Mesothelial cell of epicardium (in vitro differentiated cells): ENCODE results near the gene RPL22. TPM values are rescaled to one million over a fixed set of nuclear protein-coding genes. Genes with fewer than 3 reads are reported as not detected.
A peak's percentile ranks its signal among the peaks of the same experiment; 100 is the strongest.

Experiments used
- DNase-seq, 2 experiments: peaks; one replicate each; pipeline ENCODE4 v3.0.0; 2021; ENCODE audit warnings: low spot score in 2 of 2; ENCODE audit not compliant: unreplicated experiment in 2 of 2
- H3K27ac Mint-ChIP-seq: 2 replicates; pipeline ENCODE4 v1.8.0; 2021; ENCODE audit warnings: mixed read lengths
- H3K27me3 Mint-ChIP-seq: 2 replicates; pipeline ENCODE4 v1.8.0; 2021; ENCODE audit warnings: low read depth, mixed read lengths
- H3K36me3 Mint-ChIP-seq: 2 replicates; pipeline ENCODE4 v1.8.0; 2021; ENCODE audit warnings: mixed read lengths
- H3K4me1 Mint-ChIP-seq: 2 replicates; pipeline ENCODE4 v1.8.0; 2021; ENCODE audit warnings: mixed read lengths
- H3K4me3 Mint-ChIP-seq: 2 replicates; pipeline ENCODE4 v1.8.0; 2021; ENCODE audit warnings: mild to moderate bottlenecking, moderate library complexity, mixed read lengths
- H3K9me3 Mint-ChIP-seq: 2 replicates; pipeline ENCODE4 v1.8.0; 2021; ENCODE audit warnings: mixed read lengths
- total RNA-seq: library from RNA; stranded (reverse); gene quantifications from 3 replicates; pipeline ENCODE4 v1.2.1, GENCODE V29; 2021
- TF ChIP-seq, protein P1 (sequence below): fragments of 200-600 bp; sonication (generic); IDR thresholded peaks from one replicate; pipeline ENCODE4 v1.5.0; 2021; ENCODE audit warnings: antibody characterized with exemption; ENCODE audit not compliant: unreplicated experiment

Gene RPL22
- total RNA-seq, 1 donor from 2014 or later = 426 TPM

DNA sequence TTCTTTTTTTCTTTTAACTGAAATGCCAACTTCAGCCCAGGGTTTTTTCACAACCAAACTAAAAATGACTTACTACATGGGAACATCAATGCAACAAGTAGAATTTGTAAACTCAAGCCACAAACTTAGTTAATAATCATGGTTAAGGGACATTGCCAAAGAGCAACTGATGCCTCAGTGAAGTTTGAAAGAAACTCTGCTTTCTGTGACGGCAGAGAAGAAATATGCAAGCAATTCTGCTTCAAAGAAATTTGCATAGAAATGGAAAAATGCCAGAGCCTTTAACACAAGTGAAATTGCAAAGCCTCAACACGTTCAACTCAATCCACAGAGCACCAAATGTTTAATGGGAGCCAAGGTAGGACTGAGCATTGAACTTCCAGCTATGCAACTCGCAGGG is 14.2 kb downstream of the RPL22 start:
- Mint-ChIP-seq H3K4me1 (peaks cover 29% of the 10 kb centered on the region), H3K4me3 (no peak overlapping the region), H3K27me3 (peaks cover 19% of the 10 kb centered on the region), H3K27ac (peak overlapping the region; percentile 80), H3K36me3 (peaks cover 14% of the 10 kb centered on the region), H3K9me3 (no peaks in the 10 kb centered on the region)
- DNase-seq = no peak
- TF ChIP-seq, protein P1, sequence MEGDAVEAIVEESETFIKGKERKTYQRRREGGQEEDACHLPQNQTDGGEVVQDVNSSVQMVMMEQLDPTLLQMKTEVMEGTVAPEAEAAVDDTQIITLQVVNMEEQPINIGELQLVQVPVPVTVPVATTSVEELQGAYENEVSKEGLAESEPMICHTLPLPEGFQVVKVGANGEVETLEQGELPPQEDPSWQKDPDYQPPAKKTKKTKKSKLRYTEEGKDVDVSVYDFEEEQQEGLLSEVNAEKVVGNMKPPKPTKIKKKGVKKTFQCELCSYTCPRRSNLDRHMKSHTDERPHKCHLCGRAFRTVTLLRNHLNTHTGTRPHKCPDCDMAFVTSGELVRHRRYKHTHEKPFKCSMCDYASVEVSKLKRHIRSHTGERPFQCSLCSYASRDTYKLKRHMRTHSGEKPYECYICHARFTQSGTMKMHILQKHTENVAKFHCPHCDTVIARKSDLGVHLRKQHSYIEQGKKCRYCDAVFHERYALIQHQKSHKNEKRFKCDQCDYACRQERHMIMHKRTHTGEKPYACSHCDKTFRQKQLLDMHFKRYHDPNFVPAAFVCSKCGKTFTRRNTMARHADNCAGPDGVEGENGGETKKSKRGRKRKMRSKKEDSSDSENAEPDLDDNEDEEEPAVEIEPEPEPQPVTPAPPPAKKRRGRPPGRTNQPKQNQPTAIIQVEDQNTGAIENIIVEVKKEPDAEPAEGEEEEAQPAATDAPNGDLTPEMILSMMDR = no peak

DNA sequence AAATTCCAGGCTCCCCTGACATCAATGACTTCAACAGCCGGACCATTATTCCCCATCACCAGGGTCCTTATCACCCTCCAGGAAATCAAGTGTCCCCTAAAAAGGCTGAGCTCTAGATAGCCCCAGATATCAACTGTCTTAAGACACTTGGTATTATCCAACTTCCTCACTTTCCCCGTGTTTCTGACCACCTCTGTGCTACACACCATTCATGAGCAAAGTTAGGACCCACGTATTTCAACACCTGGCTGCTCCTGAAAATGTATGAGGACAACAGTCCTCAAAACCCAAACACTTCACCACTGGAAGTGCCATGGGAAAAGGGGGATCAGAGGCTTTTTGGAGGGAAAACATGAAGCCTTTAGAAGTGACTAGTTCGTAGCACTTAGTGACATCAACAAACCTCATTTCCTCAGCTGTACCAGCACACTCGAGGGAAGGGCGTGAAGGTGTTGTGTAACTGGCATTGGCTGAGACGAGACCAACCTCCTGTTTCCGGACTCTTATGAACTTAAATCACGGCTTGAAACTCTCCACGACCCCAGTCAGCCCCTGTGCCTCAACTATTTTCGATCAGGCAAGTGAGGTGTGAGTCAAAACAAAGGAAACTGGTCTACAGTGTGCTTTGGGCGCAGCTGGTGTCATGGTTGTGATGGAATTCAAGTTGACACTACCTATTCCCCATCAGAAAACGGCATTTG is 15.2 kb downstream of the RPL22 start:
- no peak for DNase-seq
- peaks cover 19% of the 10 kb centered on the region for H3K27me3 Mint-ChIP-seq
- peak overlapping the region; percentile 80 for H3K27ac Mint-ChIP-seq
- TF ChIP-seq, protein P1 = no peak
- peaks cover 10% of the 10 kb centered on the region for H3K36me3 Mint-ChIP-seq
- no peak overlapping the region for H3K4me3 Mint-ChIP-seq
- H3K4me1 Mint-ChIP-seq = peaks cover 29% of the 10 kb centered on the region
- H3K9me3 Mint-ChIP-seq = no peaks in the 10 kb centered on the region

DNA sequence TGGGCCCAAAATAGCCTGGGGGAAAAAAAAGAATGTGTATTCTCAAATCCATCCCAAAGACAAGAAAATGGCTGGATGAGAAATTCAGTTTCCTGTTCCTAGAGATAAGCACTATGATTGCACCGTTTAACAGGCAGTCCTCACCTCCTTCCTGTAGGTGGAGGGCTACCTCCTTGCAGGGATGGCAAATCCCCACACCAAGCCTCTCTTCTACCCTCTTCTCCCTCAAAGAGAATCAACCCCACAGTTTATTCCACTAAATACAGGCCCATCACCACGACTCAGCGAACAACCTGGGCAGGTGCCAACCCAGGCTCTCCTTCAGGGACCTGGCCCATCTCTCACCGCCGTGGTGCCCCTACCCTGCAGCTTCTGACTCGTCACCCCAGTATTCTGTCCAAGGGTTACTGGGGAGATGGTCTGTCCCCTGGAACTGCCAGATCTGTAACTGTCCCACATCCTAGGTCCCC is 15.8 kb downstream of the RPL22 start:
- H3K27ac Mint-ChIP-seq = no peak overlapping the region
- no peaks in the 10 kb centered on the region for H3K9me3 Mint-ChIP-seq
- peaks cover 32% of the 10 kb centered on the region for H3K4me1 Mint-ChIP-seq
- TF ChIP-seq, protein P1 = no peak
- peaks cover 19% of the 10 kb centered on the region for H3K27me3 Mint-ChIP-seq
- H3K36me3 Mint-ChIP-seq = peaks cover 7% of the 10 kb centered on the region
- DNase-seq = no peak
- H3K4me3 Mint-ChIP-seq = no peak overlapping the region

DNA sequence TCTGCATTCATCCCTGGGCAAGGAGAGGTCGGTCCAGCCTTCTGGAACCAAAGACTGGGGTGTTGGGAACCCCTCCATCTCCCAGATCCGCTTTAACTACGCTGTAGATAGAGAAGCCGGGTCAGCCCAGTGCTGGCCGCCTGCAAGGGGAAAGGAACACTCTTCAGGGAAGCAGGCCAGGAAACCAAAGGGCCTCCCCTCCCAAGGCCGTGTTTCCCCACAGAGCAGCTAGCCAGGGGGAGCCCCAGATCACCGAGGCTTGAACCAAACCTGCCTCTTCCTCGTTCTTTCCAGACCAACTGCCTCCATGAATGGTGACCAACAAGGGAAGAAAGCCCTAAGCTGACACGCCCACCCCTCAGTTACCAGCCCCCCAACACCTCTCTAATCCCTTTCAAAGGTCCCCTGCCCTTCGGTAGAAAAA is 18.0 kb downstream of the RPL22 start:
- H3K4me3 Mint-ChIP-seq = peak overlapping the region; percentile 66

DNA sequence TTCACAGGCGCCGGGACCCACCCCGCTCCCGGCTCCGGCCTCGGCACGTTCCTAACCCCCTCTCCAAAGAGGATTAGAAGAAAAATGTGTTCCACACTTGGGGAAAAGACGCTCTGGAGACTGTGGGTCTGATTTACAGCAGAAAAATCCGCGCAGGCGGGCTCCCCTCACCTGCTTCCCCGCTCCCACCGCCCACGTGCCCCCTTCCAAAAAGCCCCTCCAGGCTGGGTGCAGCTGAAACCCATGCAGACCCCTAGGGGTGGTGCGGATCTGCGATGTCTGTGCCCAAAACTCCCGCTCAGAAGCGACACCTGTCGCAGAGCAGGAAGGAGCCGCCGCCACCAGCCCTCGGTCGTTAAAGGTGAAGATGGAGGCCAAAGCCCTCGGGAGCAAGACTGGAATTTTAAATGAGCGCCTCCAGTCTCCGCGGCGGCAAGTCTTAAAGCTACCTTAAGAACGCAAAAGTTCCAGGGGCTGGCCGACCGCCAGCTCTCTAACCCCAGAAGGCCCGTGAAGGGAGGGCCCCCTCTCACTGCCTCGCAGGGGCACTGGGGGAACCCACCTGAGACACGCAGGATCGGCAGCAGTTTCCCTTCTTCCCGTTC is 18.6 kb downstream of the RPL22 start:
- TF ChIP-seq, protein P1 = no peak
- Mint-ChIP-seq H3K27ac (peak overlapping the region; percentile 50), H3K9me3 (no peaks in the 10 kb centered on the region), H3K27me3 (peaks cover 19% of the 10 kb centered on the region), H3K4me1 (peaks cover 34% of the 10 kb centered on the region), H3K4me3 (peak overlapping the region; percentile 66), H3K36me3 (peaks cover 1% of the 10 kb centered on the region)
- no peak for DNase-seq

More for the DNA sequence above, 18.0 kb downstream of the RPL22 start:
- Mint-ChIP-seq H3K27me3 (peaks cover 19% of the 10 kb centered on the region), H3K27ac (peak overlapping the region; percentile 50), H3K36me3 (peaks cover 5% of the 10 kb centered on the region), H3K4me1 (peaks cover 37% of the 10 kb centered on the region), H3K9me3 (no peaks in the 10 kb centered on the region)
- DNase-seq = no peak
- TF ChIP-seq, protein P1 = no peak
